ENCODE data around the gene EFCAB8.

DNA sequence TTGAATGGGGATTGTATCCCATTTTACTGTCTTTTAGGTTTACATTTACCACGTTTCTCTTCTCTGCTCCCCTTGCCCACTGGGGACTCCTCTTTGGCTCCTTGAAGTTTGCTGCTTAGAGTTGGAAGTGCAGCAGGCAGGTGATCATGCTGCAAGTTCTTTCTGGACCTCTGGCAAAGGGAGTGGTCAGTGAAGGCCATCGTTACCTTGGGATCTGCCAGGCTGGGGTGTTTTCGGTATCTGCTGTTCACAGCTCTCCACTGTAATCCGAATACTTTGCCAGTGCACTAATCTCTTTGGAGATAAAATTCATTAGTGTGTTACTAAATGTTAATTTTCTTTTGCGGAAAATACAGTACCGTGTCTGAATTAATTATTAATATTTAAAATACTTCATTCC lies 9.1 kb upstream of the EFCAB8 start:
- TF ChIP-seq, protein P1, sequence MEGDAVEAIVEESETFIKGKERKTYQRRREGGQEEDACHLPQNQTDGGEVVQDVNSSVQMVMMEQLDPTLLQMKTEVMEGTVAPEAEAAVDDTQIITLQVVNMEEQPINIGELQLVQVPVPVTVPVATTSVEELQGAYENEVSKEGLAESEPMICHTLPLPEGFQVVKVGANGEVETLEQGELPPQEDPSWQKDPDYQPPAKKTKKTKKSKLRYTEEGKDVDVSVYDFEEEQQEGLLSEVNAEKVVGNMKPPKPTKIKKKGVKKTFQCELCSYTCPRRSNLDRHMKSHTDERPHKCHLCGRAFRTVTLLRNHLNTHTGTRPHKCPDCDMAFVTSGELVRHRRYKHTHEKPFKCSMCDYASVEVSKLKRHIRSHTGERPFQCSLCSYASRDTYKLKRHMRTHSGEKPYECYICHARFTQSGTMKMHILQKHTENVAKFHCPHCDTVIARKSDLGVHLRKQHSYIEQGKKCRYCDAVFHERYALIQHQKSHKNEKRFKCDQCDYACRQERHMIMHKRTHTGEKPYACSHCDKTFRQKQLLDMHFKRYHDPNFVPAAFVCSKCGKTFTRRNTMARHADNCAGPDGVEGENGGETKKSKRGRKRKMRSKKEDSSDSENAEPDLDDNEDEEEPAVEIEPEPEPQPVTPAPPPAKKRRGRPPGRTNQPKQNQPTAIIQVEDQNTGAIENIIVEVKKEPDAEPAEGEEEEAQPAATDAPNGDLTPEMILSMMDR (conservative IDR thresholded peaks at IDR 0.05; ENCODE audit: low read length), result no peak
- no peak for TF ChIP-seq EZH2phosphoT487 (IDR thresholded peaks at IDR 0.05; ENCODE audit: borderline replicate concordance, low read depth, low read length)

Data from OCI-LY7 (cell line).